GM19468 (cell line): Measurements from ENCODE around the gene DNAH1.
A peak's percentile ranks its signal among the peaks of the same experiment; 100 is the strongest.
"Not testable (repeated sequence)": the region's sequence is repeated elsewhere in the genome, so short reads cannot be mapped to it uniquely, and the experiment has no call there.

ENCODE experiments used
- ATAC-seq: cut with Tn5 transposase; IDR thresholded peaks from one replicate; pipeline ENCODE4 v1.9.1; 2021; ENCODE audit warnings: mild to moderate bottlenecking, moderate library complexity, moderate number of reproducible peaks; ENCODE audit not compliant: unreplicated experiment; ENCODE audit errors: extremely low read depth

The DNAH1 gene

GRCh38 chr3:52315977-52316764 is at the start of gene DNAH1:
TSS of gene DNAH1 (plus strand) at chr3:52316319. CDS start at chr3:52322443, 6,124 bp downstream.
- ATAC-seq, result no peak

GRCh38 chr3:52268036-52268435 is 48.1 kb upstream of the DNAH1 start:
- no peak for ATAC-seq

GRCh38 chr3:52269776-52270175 is 46.3 kb upstream of the DNAH1 start:
- no peak for ATAC-seq

GRCh38 chr3:52270252-52270754 is 45.8 kb upstream of the DNAH1 start:
- ATAC-seq, result no peak

- ATAC-seq, result not testable (repeated sequence)
Measured at GRCh38 chr3:52272172-52272571, 43.9 kb upstream of the DNAH1 start.

GRCh38 chr3:52272831-52273230 is 43.3 kb upstream of the DNAH1 start:
- no peak for ATAC-seq

- ATAC-seq, result not testable (repeated sequence)
Measured at GRCh38 chr3:52274781-52275180, 41.3 kb upstream of the DNAH1 start.

GRCh38 chr3:52277071-52277964 is 38.8 kb upstream of the DNAH1 start:
- ATAC-seq, result no peak

GRCh38 chr3:52277972-52278509 is 38.1 kb upstream of the DNAH1 start:
- peak; percentile 19 for ATAC-seq

- peak; percentile 57 for ATAC-seq
Measured at GRCh38 chr3:52278510-52279069, 37.5 kb upstream of the DNAH1 start, which contains the start of gene WDR82. TSS of gene WDR82 (minus strand) at chr3:52278649. CDS start at chr3:52278361, 288 bp downstream.

GRCh38 chr3:52279596-52279995 is 36.5 kb upstream of the DNAH1 start:
- ATAC-seq, result no peak

GRCh38 chr3:52280050-52280461 is 36.1 kb upstream of the DNAH1 start:
- ATAC-seq, result no peak

- ATAC-seq, result no peak
Measured at GRCh38 chr3:52281981-52282801, 33.9 kb upstream of the DNAH1 start.

GRCh38 chr3:52283306-52283705 is 32.8 kb upstream of the DNAH1 start:
- no peak for ATAC-seq

- not testable (repeated sequence) for ATAC-seq
Measured at GRCh38 chr3:52284051-52284450, 32.1 kb upstream of the DNAH1 start.

GRCh38 chr3:52286777-52287110 is 29.4 kb upstream of the DNAH1 start:
- ATAC-seq, result no peak

- no peak for ATAC-seq
Measured at GRCh38 chr3:52288674-52289073, 27.4 kb upstream of the DNAH1 start.

GRCh38 chr3:52289338-52289746 is 26.8 kb upstream of the DNAH1 start:
- no peak for ATAC-seq

GRCh38 chr3:52289747-52290595 is 26.1 kb upstream of the DNAH1 start:
- ATAC-seq, result no peak
